Colonic mucosa (tissue), 4 donors: ENCODE data around the gene RAP1B. TPM values are rescaled to one million over a fixed set of nuclear protein-coding genes. Genes with fewer than 3 reads are reported as not detected.
A peak's percentile ranks its signal among the peaks of the same experiment; 100 is the strongest.

Experiments
- DNase-seq: peaks from one replicate; pipeline ENCODE4 v3.0.0-alpha.2; 2020
- H3K27ac ChIP-seq: fragments of 200-600 bp; one replicate; pipeline ENCODE4 v1.8.0; 2021
- H3K27me3 ChIP-seq: fragments of 200-600 bp; one replicate; pipeline ENCODE4 v1.8.0; 2021
- H3K36me3 ChIP-seq: fragments of 200-600 bp; one replicate; pipeline ENCODE4 v1.8.0; 2021
- H3K4me1 ChIP-seq: fragments of 200-600 bp; one replicate; pipeline ENCODE4 v1.8.0; 2021; ENCODE audit warnings: mild to moderate bottlenecking
- H3K4me3 ChIP-seq: fragments of 200-600 bp; one replicate; pipeline ENCODE4 v1.8.0; 2021
- H3K9ac ChIP-seq, 2 donors: one replicate each; pipeline ENCODE4 v1.7.0; 2013; ENCODE audit warnings: control low read depth in 2 of 2, low read depth in 2 of 2, low read length in 2 of 2
- H3K9me3 ChIP-seq: fragments of 200-600 bp; one replicate; pipeline ENCODE4 v1.8.0; 2021
- intact Hi-C: fragments of 100-400 bp; cut with DNase I; formaldehyde crosslinking; loops from one replicate; pipeline ENCODE4 v1.14.1; 2022
- total RNA-seq, 2 donors: library from RNA; stranded (reverse); fragmentation: NEBNext Ultra II Directional in 1 of 2; extraction: Animal tissue kit (Norgen Biotek cat#: 25700) in 1 of 2; gene quantifications; one replicate each; pipeline ENCODE4 v1.2.1, GENCODE V29; 2021
- TF ChIP-seq, protein P1 (sequence below): fragments of 200-600 bp; IDR thresholded peaks from one replicate; pipeline ENCODE4 v1.8.0; 2022; ENCODE audit warnings: antibody characterized with exemption, mild to moderate bottlenecking
- donor health status: healthy.
- donor health status: DM: no; HTN: no; CAD: no.
- donor health status: DM: no; HTN: no; CAD: no.

RAP1B gene
- total RNA-seq, 2 donors from 2014 or later, result 112 to 198 TPM

DNA sequence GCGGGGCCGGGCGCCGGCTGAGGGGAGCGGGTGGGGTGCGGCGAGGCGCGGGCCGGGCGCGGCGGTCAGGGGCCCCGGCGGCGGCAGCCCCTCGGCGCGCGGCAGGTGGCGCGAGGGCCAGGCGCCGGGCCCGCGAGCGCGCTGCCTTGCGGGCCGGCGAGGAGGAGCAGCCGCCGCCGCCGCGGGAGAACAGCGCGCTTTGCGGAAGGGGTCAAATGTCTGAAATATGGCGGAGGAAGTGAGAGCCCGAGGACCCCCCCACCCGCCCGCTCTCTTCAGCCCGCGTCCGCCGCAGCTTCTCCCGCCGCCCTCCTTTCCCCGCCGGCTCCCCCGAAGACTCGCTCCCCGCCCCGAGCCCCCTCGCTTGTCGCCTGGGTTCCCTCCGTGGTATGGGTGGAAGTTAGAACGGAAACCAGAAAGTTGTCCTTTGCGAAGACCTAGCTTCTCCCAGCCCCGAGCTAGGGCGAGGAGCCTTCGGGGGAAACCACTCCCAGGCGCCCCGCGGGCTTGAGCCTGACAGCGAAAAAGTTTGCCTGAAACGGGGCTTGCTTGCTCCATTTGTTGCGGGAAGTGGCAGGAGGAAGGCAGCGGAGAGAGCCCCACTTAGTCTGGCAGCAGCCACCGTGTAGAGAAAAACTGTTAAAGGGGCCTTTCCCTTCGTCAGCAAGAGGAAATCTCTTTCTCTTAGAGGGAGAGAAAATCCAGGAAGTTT is 551 bp downstream of the RAP1B start:
- peak; percentile 79 for DNase-seq
- Histone ChIP-seq H3K9me3 (no peaks in the 10 kb centered on the region), H3K4me1 (peaks cover 15% of the 10 kb centered on the region), H3K9ac (peak overlapping the region; percentile 91 to 96), H3K4me3 (peak overlapping the region; percentile 53), H3K27ac (peak overlapping the region; percentile 96), H3K36me3 (no peaks in the 10 kb centered on the region), H3K27me3 (no peaks in the 10 kb centered on the region)
- TF ChIP-seq, protein P1, sequence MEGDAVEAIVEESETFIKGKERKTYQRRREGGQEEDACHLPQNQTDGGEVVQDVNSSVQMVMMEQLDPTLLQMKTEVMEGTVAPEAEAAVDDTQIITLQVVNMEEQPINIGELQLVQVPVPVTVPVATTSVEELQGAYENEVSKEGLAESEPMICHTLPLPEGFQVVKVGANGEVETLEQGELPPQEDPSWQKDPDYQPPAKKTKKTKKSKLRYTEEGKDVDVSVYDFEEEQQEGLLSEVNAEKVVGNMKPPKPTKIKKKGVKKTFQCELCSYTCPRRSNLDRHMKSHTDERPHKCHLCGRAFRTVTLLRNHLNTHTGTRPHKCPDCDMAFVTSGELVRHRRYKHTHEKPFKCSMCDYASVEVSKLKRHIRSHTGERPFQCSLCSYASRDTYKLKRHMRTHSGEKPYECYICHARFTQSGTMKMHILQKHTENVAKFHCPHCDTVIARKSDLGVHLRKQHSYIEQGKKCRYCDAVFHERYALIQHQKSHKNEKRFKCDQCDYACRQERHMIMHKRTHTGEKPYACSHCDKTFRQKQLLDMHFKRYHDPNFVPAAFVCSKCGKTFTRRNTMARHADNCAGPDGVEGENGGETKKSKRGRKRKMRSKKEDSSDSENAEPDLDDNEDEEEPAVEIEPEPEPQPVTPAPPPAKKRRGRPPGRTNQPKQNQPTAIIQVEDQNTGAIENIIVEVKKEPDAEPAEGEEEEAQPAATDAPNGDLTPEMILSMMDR, result no peak
- intact Hi-C loops, result no loop called here

DNA sequence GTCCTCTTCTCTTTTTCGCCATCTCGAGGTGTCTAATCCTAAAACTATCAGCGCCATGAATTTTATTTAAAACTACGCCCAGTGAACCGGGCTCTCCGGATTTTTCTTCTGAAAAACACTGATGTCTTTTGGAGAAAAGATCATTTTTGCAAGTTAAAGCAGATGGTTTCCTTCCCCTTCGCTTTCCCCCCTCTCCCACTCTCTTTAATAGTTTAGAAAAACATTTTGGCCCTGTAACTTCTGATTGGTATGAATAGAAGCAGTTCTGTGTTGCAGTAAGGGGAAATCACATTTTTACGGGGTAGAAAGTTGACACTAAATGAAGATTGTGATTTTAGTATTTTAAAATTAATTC is 1.1 kb downstream of the RAP1B start:
- Histone ChIP-seq H3K36me3 (no peaks in the 10 kb centered on the region), H3K4me1 (peaks cover 15% of the 10 kb centered on the region)
- intact Hi-C loops, result no loop called here

DNA sequence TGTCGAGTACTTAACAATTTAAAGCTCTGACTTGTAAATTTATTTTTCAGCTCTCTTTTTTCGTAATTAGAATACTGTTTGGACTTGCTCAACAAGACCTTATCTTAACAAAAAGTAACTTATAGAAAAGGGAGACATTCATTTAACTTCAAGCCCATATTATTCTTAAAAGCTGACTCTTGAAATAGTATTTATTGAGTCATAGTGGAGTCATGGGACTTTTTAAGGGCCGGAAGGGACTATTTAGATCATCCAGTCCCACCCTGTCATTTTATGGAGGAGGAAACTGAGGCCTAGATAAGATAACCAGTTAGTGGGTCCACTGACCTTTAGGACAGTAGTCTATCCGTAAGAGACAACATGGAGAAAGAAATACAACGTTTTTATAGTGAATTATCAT is 1.5 kb downstream of the RAP1B start:
- peak overlapping the region; percentile 96 for H3K27ac ChIP-seq
- intact Hi-C loops, result no loop called here
- H3K9ac ChIP-seq, result peak overlapping the region; percentile 91 to 96
- H3K9me3 ChIP-seq, result no peaks in the 10 kb centered on the region
- H3K4me1 ChIP-seq, result peaks cover 15% of the 10 kb centered on the region
- no peaks in the 10 kb centered on the region for H3K36me3 ChIP-seq
- peak overlapping the region; percentile 53 for H3K4me3 ChIP-seq
- no peaks in the 10 kb centered on the region for H3K27me3 ChIP-seq
- DNase-seq, result peak; percentile 42
- TF ChIP-seq, protein P1, result no peak

More for the DNA sequence above, 1.1 kb downstream of the RAP1B start:
- H3K9me3 ChIP-seq, result no peaks in the 10 kb centered on the region
- H3K9ac ChIP-seq, result peak overlapping the region; percentile 91 to 96
- TF ChIP-seq, protein P1, result no peak
- no peak for DNase-seq
- H3K4me3 ChIP-seq, result peak overlapping the region; percentile 53
- no peaks in the 10 kb centered on the region for H3K27me3 ChIP-seq
- peak overlapping the region; percentile 96 for H3K27ac ChIP-seq

DNA sequence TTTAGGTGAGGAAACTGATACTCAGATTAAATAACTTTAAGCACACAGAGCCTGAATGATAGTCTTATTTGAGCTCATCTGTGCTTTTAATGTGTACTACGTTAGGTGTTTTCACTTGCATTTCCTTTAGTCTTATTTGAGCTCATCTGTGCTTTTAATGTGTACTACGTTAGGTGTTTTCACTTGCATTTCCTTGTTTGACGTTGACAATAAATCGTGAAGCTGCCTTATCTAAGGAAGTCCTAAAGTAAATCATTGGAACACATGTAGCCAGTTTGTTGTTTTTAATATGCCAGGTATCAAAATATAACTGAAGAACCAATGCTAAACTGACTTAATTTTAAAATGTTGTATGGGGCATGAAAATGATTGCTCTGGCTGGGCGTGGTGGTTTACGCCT is 2.0 kb downstream of the RAP1B start:
- H3K27me3 ChIP-seq, result no peaks in the 10 kb centered on the region
- TF ChIP-seq, protein P1, result no peak
- intact Hi-C loops, result no loop called here
- H3K36me3 ChIP-seq, result no peaks in the 10 kb centered on the region
- no peak for DNase-seq
- peak overlapping the region in 1 of 2 donors; percentile 96 for H3K9ac ChIP-seq
- peak overlapping the region; percentile 96 for H3K27ac ChIP-seq
- H3K4me1 ChIP-seq, result peaks cover 15% of the 10 kb centered on the region
- peak overlapping the region; percentile 53 for H3K4me3 ChIP-seq
- H3K9me3 ChIP-seq, result no peaks in the 10 kb centered on the region

DNA sequence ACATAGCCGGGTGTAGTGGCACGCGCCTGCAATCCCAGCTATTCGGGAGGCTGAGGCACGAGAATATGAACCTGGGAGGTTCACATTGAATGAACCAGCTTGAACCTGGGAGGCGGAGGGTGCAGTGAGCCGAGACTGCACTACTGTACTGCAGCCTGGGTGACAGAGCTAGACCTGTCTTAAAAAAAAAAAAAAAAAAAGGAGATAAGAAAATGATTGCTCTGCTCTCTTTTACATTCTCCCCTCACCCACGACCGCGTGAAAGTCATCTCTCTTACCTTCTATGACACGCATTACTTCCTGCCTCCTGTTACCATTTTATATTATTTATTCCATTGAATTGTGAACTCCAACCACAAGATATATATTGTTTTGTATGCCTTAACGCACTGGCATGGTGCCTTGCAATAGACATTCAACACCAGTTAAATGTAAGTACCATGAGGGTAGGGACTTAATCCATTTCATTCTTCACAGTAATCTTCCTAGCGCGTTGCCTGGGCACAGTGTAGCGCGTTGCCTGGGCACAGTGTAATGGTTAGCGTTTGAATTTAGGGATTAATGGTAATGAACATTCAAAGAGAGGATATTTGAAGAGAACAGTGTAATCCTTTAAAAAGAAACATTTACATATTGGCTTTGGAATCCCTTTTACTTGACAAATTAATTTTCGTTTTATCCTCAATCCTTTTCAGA is 2.7 kb downstream of the RAP1B start:
- no peaks in the 10 kb centered on the region for H3K27me3 ChIP-seq
- no peaks in the 10 kb centered on the region for H3K9me3 ChIP-seq
- TF ChIP-seq, protein P1, result no peak
- H3K4me1 ChIP-seq, result peaks cover 15% of the 10 kb centered on the region
- H3K9ac ChIP-seq, result peak overlapping the region in 1 of 2 donors; percentile 96
- H3K27ac ChIP-seq, result peak overlapping the region; percentile 96
- peak overlapping the region; percentile 53 for H3K4me3 ChIP-seq
- no peak for DNase-seq
- intact Hi-C loops, result no loop called here
- H3K36me3 ChIP-seq, result no peaks in the 10 kb centered on the region
